ENCODE data around the gene COA6. TPM values are rescaled to one million over a fixed set of nuclear protein-coding genes. Genes with fewer than 3 reads are reported as not detected.

COA6 gene
- total and polyA plus RNA-seq, 2 of the 13 experiments (the other 11 are each of a cell fraction or from before 2014, with no cell fraction given), result 32.4 to 104 TPM

GRCh38 chr1:234362558-234362957, 10.7 kb upstream of the COA6 start:
- ATAC-seq, result no peak
- Histone ChIP-seq H3K36me3 (replicated peaks in 1 of 2; ENCODE audit: control insufficient read depth in 1 of 2, insufficient read depth in 2 of 2, low read length in 2 of 2) (no peaks in the 10 kb centered on the region), H3K4me3 (replicated peaks in 1 of 3; ENCODE audit: insufficient read depth in 1 of 3, low read depth in 2 of 3, low read length in 3 of 3) (no peak overlapping the region), H3K4me2 (ENCODE audit: low read depth, low read length) (no peak overlapping the region), H4K20me1 (ENCODE audit: insufficient read depth, low read length) (no peaks in the 10 kb centered on the region), H3K9me3 (ENCODE audit: low read length) (no peaks in the 10 kb centered on the region), H2AFZ (ENCODE audit: low read length) (no peak overlapping the region), H3K79me2 (ENCODE audit: insufficient read depth, low read length) (peaks cover 2% of the 10 kb centered on the region), H3K27me3 (ENCODE audit: control insufficient read depth in 1 of 2, insufficient read depth in 2 of 2, low read length in 2 of 2) (no peaks in the 10 kb centered on the region), H3K9ac (ENCODE audit: insufficient read depth, low read depth, low read length) (no peak overlapping the region), H3K27ac (ENCODE audit: extremely low read length, insufficient read depth, low read length) (no peak overlapping the region), H3K4me1 (ENCODE audit: insufficient read depth, low read length) (peaks cover 13% of the 10 kb centered on the region)
- intact Hi-C loops (cut with micrococcal nuclease; ENCODE audit: unreplicated experiment), result no loop called here
- BruUV-seq (replicated peaks), result no TSS peak
- TF ChIP-seq BCLAF1 (IDR thresholded peaks at IDR 0.05) (no peak), MAFK (conservative IDR thresholded peaks at IDR 0.05 in 1 of 2, IDR thresholded peaks at IDR 0.05 in 1 of 2; ENCODE audit: low read length in 2 of 2) (peak; percentile 73 to 84), MAFF (IDR thresholded peaks at IDR 0.05; ENCODE audit: low read depth, low read length) (peak; percentile 69; the same call in 1 of the 2 replicates)
- no peak for FAIRE-seq
- WGBS (ENCODE audit: low lambda C conversion rate), result 52% methylated on average over 2 of the region's 2 CpGs
- ChIA-PET POLR2A (no interaction called here), CTCF (ENCODE audit: low intra/inter-chr PET ratio, low total read pairs) (no interaction called here)
- in situ Hi-C loops (cut with HindIII; ENCODE audit: extremely low pct_ligation_motif_present, low pct_unique_long_range_greater_than_20kb), result no loop called here
- no peak for DNase-seq (ENCODE audit: low spot score)

- no peaks in the 10 kb centered on the region for H3K36me3 ChIP-seq (replicated peaks in 1 of 2; ENCODE audit: control insufficient read depth in 1 of 2, insufficient read depth in 2 of 2, low read length in 2 of 2)
- peaks cover 17% of the 10 kb centered on the region for H3K4me1 ChIP-seq (ENCODE audit: insufficient read depth, low read length)
- no peak overlapping the region; the same call in 1 of the 2 replicates for H3K9ac ChIP-seq (ENCODE audit: insufficient read depth, low read depth, low read length)
- ATAC-seq (no peak), FAIRE-seq (no peak), DNase-seq (ENCODE audit: low spot score) (no peak)
- WGBS (ENCODE audit: low lambda C conversion rate), result 54% methylated on average over 12 of the region's 12 CpGs
- in situ Hi-C loops (cut with HindIII; ENCODE audit: extremely low pct_ligation_motif_present, low pct_unique_long_range_greater_than_20kb), result no loop called here
- CTCF ChIA-PET (ENCODE audit: low intra/inter-chr PET ratio, low total read pairs), result no interaction called here
- intact Hi-C loops (cut with micrococcal nuclease; ENCODE audit: unreplicated experiment), result no loop called here
- no peaks in the 10 kb centered on the region for H4K20me1 ChIP-seq (ENCODE audit: insufficient read depth, low read length)
- H3K4me3 ChIP-seq (replicated peaks in 1 of 3; ENCODE audit: insufficient read depth in 1 of 3, low read depth in 2 of 3, low read length in 3 of 3), result no peak overlapping the region
- H3K4me2 ChIP-seq (ENCODE audit: low read depth, low read length), result peak overlapping the region; percentile 51
- H3K27ac ChIP-seq (ENCODE audit: extremely low read length, insufficient read depth, low read length), result no peak overlapping the region
- TF ChIP-seq ZNF761 (CRISPR knock-in tag; conservative IDR thresholded peaks at IDR 0.05) (no peak), KDM5A (IDR thresholded peaks at IDR 0.05; ENCODE audit: borderline replicate concordance, low read length) (no peak), CTCF (CRISPR knock-in tag; IDR thresholded peaks at IDR 0.05) (peak; percentile 33)
- POLR2A ChIA-PET, result no interaction called here
- H3K27me3 ChIP-seq (ENCODE audit: control insufficient read depth in 1 of 2, insufficient read depth in 2 of 2, low read length in 2 of 2), result no peaks in the 10 kb centered on the region; a peak in 1 of 5 replicates
- H3K79me2 ChIP-seq (ENCODE audit: insufficient read depth, low read length), result peaks cover 5% of the 10 kb centered on the region
- no peak overlapping the region for H2AFZ ChIP-seq (ENCODE audit: low read length)
- no TSS peak for BruUV-seq (replicated peaks)
- no peaks in the 10 kb centered on the region for H3K9me3 ChIP-seq (ENCODE audit: low read length)
These were observed 4.8 kb upstream of the COA6 start for GRCh38 chr1:234368320-234369032.

All from HepG2 (cell line).